Measurements from ENCODE around the gene MLLT3.

The MLLT3 gene

GRCh38 chr9:20476912-20477521, 145.3 kb downstream of the MLLT3 start:
- Histone ChIP-seq H3K79me2 (ENCODE audit: insufficient read depth, low read depth) (no peaks in the 10 kb centered on the region), H3K4me1 (ENCODE audit: low read depth, poor library complexity, severe bottlenecking) (no peaks in the 10 kb centered on the region), H3K36me3 (ENCODE audit: insufficient read depth) (no peaks in the 10 kb centered on the region), H4K20me1 (ENCODE audit: insufficient read depth) (no peaks in the 10 kb centered on the region), H3K4me2 (no peak overlapping the region), H2AFZ (ENCODE audit: low read depth) (no peak overlapping the region), H3K27ac (no peak overlapping the region), H3K4me3 (IDR thresholded peaks at IDR 0.05; ENCODE audit: insufficient read depth, low read depth, low read length) (no peak overlapping the region), H3K9ac (no peak overlapping the region), H3K27me3 (ENCODE audit: insufficient read depth, low read depth) (no peaks in the 10 kb centered on the region)
- TF ChIP-seq, protein P1, sequence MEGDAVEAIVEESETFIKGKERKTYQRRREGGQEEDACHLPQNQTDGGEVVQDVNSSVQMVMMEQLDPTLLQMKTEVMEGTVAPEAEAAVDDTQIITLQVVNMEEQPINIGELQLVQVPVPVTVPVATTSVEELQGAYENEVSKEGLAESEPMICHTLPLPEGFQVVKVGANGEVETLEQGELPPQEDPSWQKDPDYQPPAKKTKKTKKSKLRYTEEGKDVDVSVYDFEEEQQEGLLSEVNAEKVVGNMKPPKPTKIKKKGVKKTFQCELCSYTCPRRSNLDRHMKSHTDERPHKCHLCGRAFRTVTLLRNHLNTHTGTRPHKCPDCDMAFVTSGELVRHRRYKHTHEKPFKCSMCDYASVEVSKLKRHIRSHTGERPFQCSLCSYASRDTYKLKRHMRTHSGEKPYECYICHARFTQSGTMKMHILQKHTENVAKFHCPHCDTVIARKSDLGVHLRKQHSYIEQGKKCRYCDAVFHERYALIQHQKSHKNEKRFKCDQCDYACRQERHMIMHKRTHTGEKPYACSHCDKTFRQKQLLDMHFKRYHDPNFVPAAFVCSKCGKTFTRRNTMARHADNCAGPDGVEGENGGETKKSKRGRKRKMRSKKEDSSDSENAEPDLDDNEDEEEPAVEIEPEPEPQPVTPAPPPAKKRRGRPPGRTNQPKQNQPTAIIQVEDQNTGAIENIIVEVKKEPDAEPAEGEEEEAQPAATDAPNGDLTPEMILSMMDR (conservative IDR thresholded peaks at IDR 0.05; ENCODE audit: low read depth, low read length) = no peak

GRCh38 chr9:20474496-20474895, 147.8 kb downstream of the MLLT3 start:
- no peak overlapping the region for H2AFZ ChIP-seq (ENCODE audit: low read depth)
- H3K79me2 ChIP-seq (ENCODE audit: insufficient read depth, low read depth) = no peaks in the 10 kb centered on the region
- no peaks in the 10 kb centered on the region for H3K36me3 ChIP-seq (ENCODE audit: insufficient read depth)
- H3K4me3 ChIP-seq (IDR thresholded peaks at IDR 0.05; ENCODE audit: insufficient read depth, low read depth, low read length) = no peak overlapping the region
- H3K4me1 ChIP-seq (ENCODE audit: low read depth, poor library complexity, severe bottlenecking) = no peaks in the 10 kb centered on the region
- H3K4me2 ChIP-seq = no peak overlapping the region
- H3K9ac ChIP-seq = no peak overlapping the region
- no peak overlapping the region for H3K27ac ChIP-seq
- no peaks in the 10 kb centered on the region for H4K20me1 ChIP-seq (ENCODE audit: insufficient read depth)
- H3K27me3 ChIP-seq (ENCODE audit: insufficient read depth, low read depth) = no peaks in the 10 kb centered on the region
- TF ChIP-seq, protein P1 (conservative IDR thresholded peaks at IDR 0.05; ENCODE audit: low read depth, low read length) = no peak

DNA sequence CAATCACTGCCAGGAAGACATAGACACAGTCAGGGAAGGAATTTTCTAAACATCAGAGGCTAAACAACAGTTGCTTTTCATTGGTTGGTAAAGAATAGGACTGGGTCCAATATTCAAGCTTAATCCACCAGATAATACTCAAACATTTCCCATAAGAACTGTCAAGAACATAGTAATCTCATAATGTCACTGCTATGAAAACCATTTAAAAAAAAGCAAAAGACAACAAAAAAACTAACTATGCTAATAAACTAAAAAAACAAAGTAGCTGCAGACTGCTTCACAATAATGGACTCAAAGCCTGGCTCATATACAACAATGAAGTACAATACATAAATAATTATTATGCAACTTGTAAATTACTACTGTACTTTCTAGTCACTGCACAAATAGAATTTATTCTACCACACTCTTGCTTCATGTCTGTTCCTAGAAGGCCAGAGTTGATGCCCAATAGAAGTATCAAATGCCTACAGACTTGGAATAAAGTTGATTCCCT, 148.7 kb downstream of the MLLT3 start:
- H3K27ac ChIP-seq = no peak overlapping the region
- no peak overlapping the region for H3K4me3 ChIP-seq (IDR thresholded peaks at IDR 0.05; ENCODE audit: insufficient read depth, low read depth, low read length)
- no peaks in the 10 kb centered on the region for H3K79me2 ChIP-seq (ENCODE audit: insufficient read depth, low read depth)
- H3K27me3 ChIP-seq (ENCODE audit: insufficient read depth, low read depth) = no peaks in the 10 kb centered on the region
- H3K4me2 ChIP-seq = no peak overlapping the region
- TF ChIP-seq, protein P1 (conservative IDR thresholded peaks at IDR 0.05; ENCODE audit: low read depth, low read length) = no peak
- H2AFZ ChIP-seq (ENCODE audit: low read depth) = no peak overlapping the region
- no peaks in the 10 kb centered on the region for H3K4me1 ChIP-seq (ENCODE audit: low read depth, poor library complexity, severe bottlenecking)
- H3K9ac ChIP-seq = no peak overlapping the region
- H3K36me3 ChIP-seq (ENCODE audit: insufficient read depth) = no peaks in the 10 kb centered on the region
- no peaks in the 10 kb centered on the region for H4K20me1 ChIP-seq (ENCODE audit: insufficient read depth)

DNA sequence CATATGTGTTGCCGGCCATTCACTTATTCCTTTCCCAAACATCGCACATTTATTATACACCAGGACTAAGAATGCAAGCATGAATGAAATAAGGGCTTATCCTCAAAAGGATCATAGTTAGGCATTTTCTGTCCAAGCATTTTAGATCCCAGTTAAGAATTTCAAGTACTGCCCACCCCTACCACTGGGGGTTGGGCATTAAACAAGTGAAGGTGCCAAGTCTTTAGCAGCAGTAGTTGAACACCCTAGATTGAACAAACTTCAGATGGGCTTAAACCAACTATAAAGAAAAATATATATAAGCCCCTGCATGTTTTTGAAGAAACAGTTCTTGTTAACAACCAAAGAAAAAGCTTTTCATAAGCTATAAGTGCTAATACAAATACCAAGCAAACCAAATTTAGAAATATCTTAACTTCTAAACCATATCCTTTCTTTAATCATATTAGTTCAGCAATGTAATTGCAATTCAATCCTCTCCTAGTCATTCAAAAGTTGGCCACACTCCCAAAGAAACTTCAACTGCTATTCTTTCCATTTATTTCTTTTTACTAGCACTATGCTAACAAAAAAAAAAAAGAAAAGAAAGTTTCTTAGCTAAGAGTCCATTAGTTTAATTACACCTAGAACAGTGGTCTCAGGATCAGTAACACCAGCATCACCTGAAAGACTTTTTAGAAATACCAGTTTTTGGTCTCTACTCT, 149.8 kb downstream of the MLLT3 start:
- H2AFZ ChIP-seq (ENCODE audit: low read depth) = no peak overlapping the region
- H3K36me3 ChIP-seq (ENCODE audit: insufficient read depth) = no peaks in the 10 kb centered on the region
- no peak overlapping the region for H3K9ac ChIP-seq
- H3K4me2 ChIP-seq = no peak overlapping the region
- no peaks in the 10 kb centered on the region for H4K20me1 ChIP-seq (ENCODE audit: insufficient read depth)
- H3K27ac ChIP-seq = no peak overlapping the region
- no peaks in the 10 kb centered on the region for H3K27me3 ChIP-seq (ENCODE audit: insufficient read depth, low read depth)
- no peaks in the 10 kb centered on the region for H3K4me1 ChIP-seq (ENCODE audit: low read depth, poor library complexity, severe bottlenecking)
- H3K4me3 ChIP-seq (IDR thresholded peaks at IDR 0.05; ENCODE audit: insufficient read depth, low read depth, low read length) = no peak overlapping the region
- H3K79me2 ChIP-seq (ENCODE audit: insufficient read depth, low read depth) = no peaks in the 10 kb centered on the region
- TF ChIP-seq, protein P1 (conservative IDR thresholded peaks at IDR 0.05; ENCODE audit: low read depth, low read length) = no peak
